Endothelial cell of umbilical vein (primary cell): ENCODE results near the gene KCNMB2.

Source experiments
- EZH2 ChIP-seq: IDR thresholded peaks from 2 replicates; pipeline ENCODE4 v1.6.1; 2012; ENCODE audit warnings: borderline replicate concordance, low read depth, mild to moderate bottlenecking, moderate library complexity, low read length, inconsistent platforms; ENCODE audit not compliant: severe bottlenecking
- FOS ChIP-seq: IDR thresholded peaks from 2 replicates; pipeline ENCODE4 v1.6.1; 2011; ENCODE audit warnings: mild to moderate bottlenecking, low read length, moderate library complexity, borderline replicate concordance; ENCODE audit not compliant: insufficient read depth
- MYC ChIP-seq: IDR thresholded peaks from one replicate; pipeline ENCODE4 v1.6.1; 2011; ENCODE audit warnings: mild to moderate bottlenecking, low read depth, low read length
- POLR2A ChIP-seq: IDR thresholded peaks from 2 replicates; pipeline ENCODE4 v1.6.1; 2012; ENCODE audit warnings: low read depth, mild to moderate bottlenecking, control low read depth, low read length
- POLR2AphosphoS5 ChIP-seq: IDR thresholded peaks from 2 replicates; pipeline ENCODE4 v1.6.1; 2012; ENCODE audit warnings: low read depth, mild to moderate bottlenecking, control low read depth, low read length, moderate library complexity; ENCODE audit not compliant: insufficient read depth
- TF ChIP-seq, protein P1 (sequence below), 2 donors: IDR thresholded peaks; 1 replicate in 1 of 2; 2 replicates in 1 of 2; pipeline ENCODE4 v1.5.1; 2011; ENCODE audit warnings: low read length in 2 of 2, mild to moderate bottlenecking in 2 of 2, moderate library complexity in 2 of 2, control low read depth in 1 of 2, inconsistent platforms in 1 of 2, low read depth in 1 of 2; ENCODE audit not compliant: insufficient read depth in 1 of 2; ENCODE audit errors: extremely low read depth in 1 of 2
- TF ChIP-seq, protein P2 (sequence below): IDR thresholded peaks from 2 replicates; pipeline ENCODE4 v1.6.1; 2011; ENCODE audit not compliant: insufficient read depth, insufficient read length

DNA sequence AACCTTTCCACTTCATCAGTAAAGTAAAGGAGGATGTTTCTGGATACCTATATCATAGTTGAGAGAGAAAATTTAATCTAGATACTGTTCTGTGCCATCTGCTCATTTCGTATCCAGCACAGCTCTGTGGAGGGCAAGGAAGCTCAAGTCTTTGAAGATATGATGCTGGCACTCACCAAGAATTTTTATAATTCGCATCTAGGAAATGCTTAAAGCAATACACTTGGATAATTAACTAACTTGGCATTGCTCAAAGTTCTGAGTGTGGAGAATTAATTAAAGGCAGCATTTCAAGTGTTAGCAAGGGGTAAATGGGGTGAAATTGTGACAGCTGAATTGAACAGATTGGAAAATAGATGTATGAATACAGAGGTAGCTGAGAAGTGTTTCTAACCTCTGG lies 213.2 kb downstream of the KCNMB2 start:
- TF ChIP-seq, protein P1, sequence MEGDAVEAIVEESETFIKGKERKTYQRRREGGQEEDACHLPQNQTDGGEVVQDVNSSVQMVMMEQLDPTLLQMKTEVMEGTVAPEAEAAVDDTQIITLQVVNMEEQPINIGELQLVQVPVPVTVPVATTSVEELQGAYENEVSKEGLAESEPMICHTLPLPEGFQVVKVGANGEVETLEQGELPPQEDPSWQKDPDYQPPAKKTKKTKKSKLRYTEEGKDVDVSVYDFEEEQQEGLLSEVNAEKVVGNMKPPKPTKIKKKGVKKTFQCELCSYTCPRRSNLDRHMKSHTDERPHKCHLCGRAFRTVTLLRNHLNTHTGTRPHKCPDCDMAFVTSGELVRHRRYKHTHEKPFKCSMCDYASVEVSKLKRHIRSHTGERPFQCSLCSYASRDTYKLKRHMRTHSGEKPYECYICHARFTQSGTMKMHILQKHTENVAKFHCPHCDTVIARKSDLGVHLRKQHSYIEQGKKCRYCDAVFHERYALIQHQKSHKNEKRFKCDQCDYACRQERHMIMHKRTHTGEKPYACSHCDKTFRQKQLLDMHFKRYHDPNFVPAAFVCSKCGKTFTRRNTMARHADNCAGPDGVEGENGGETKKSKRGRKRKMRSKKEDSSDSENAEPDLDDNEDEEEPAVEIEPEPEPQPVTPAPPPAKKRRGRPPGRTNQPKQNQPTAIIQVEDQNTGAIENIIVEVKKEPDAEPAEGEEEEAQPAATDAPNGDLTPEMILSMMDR (IDR thresholded peaks at IDR 0.05; ENCODE audit: extremely low read depth in 1 of 2, insufficient read depth in 1 of 2, low read depth in 1 of 2, low read length in 2 of 2) = no peak
- TF ChIP-seq, protein P2, sequence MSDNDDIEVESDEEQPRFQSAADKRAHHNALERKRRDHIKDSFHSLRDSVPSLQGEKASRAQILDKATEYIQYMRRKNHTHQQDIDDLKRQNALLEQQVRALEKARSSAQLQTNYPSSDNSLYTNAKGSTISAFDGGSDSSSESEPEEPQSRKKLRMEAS = no peak
- TF ChIP-seq POLR2A (no peak), FOS (no peak), POLR2AphosphoS5 (no peak), EZH2 (no peak), MYC (no peak)
